A549 (cell line): Measurements from ENCODE around the gene SEMA3A. TPM values are rescaled to one million over a fixed set of nuclear protein-coding genes. Genes with fewer than 3 reads are reported as not detected.
A peak's percentile ranks its signal among the peaks of the same experiment; 100 is the strongest.

Source experiments
- ATAC-seq, 2 experiments: fragments of 200-7000 bp in 1 of 2; fragments of >200 bp in 1 of 2; cut with Nextera tagmentation in 1 of 2; cut with Tn5 transposase in 1 of 2; 3 replicates each; pipeline versions ENCODE4 v1.8.0 to v1.9.1; 2018 to 2020; ENCODE audit warnings: mild to moderate bottlenecking in 1 of 2, moderate library complexity in 1 of 2
- CTCF ChIA-PET: fragments of 300-600 bp; sonication (Branson Sonifier 250); formaldehyde crosslinking; extraction: SDS; loops from one replicate; lab custom pipeline; 2021; ENCODE audit warnings: antibody characterized with exemption, inconsistent platforms; lab: Yijun Ruan, JAX
- POLR2A ChIA-PET: fragments of 350-600 bp; formaldehyde crosslinking; extraction: SDS; loops from one replicate; lab custom pipeline; 2021; ENCODE audit warnings: antibody characterized with exemption, inconsistent platforms; lab: Yijun Ruan, JAX
- DNase-seq, 2 experiments: peaks; one replicate each; pipeline versions ENCODE4 v3.0.0 to v3.0.0-alpha.2; 2011 to 2016; ENCODE audit warnings: low read depth in 1 of 2, low spot score in 1 of 2
- FAIRE-seq: peaks from 2 replicates; lab custom pipeline; 2011; peaks lifted over from hg19 to GRCh38; lab: Jason Lieb, UNC
- H3K27ac ChIP-seq, 2 experiments: fragments of >200 bp; sonication (Bioruptor Twin); formaldehyde crosslinking; 3 replicates each; pipeline ENCODE4 v1.5.1; 2016 to 2017
- H3K4me1 ChIP-seq: fragments of >200 bp; sonication (Bioruptor Twin); formaldehyde crosslinking; 3 replicates; pipeline ENCODE4 v1.6.1; 2016
- H3K4me2 ChIP-seq: fragments of >200 bp; sonication (Bioruptor Twin); formaldehyde crosslinking; 3 replicates; pipeline ENCODE4 v1.6.1; 2016
- H3K4me3 ChIP-seq: fragments of >200 bp; sonication (Bioruptor Twin); formaldehyde crosslinking; 3 replicates; pipeline ENCODE4 v1.5.1; 2016
- H3K9me3 ChIP-seq: fragments of >200 bp; sonication (Bioruptor Twin); formaldehyde crosslinking; 3 replicates; pipeline ENCODE4 v1.6.1; 2016
- BCL3 ChIP-seq: fragments of >200 bp; sonication (Bioruptor Twin); formaldehyde crosslinking; IDR thresholded peaks from 3 replicates; pipeline ENCODE4 v1.6.1; 2016
- CEBPB ChIP-seq, 2 experiments: fragments of >200 bp in 1 of 2; sonication (Bioruptor Twin) in 1 of 2; formaldehyde crosslinking in 1 of 2; IDR thresholded peaks; 2 replicates each; pipeline ENCODE4 v1.6.1; 2012 to 2016
- CHD2 ChIP-seq: fragments of 150-350 bp; IDR thresholded peaks from 2 replicates; pipeline ENCODE4 v1.6.1; 2014; ENCODE audit warnings: low read length; ENCODE audit not compliant: partially characterized antibody
- CTCF ChIP-seq: fragments of >200 bp; sonication (Bioruptor Twin); formaldehyde crosslinking; IDR thresholded peaks from 3 replicates; pipeline ENCODE4 v1.5.1; 2016
- ELK1 ChIP-seq: fragments of 150-350 bp; IDR thresholded peaks from 2 replicates; pipeline ENCODE4 v1.6.1; 2014; ENCODE audit warnings: low read depth, mild to moderate bottlenecking, low read length
- EP300 ChIP-seq, 2 experiments: fragments of >200 bp; sonication (Bioruptor Twin); formaldehyde crosslinking; IDR thresholded peaks; 2 replicates in 1 of 2; 3 replicates in 1 of 2; pipeline ENCODE4 v1.6.1; 2016 to 2017
- FOSL2 ChIP-seq, 2 experiments: fragments of 450-650 bp in 1 of 2; fragments of >200 bp in 1 of 2; sonication (Bioruptor Twin) in 1 of 2; formaldehyde crosslinking; IDR thresholded peaks; 2 replicates each; pipeline versions ENCODE4 v1.5.0 to v1.6.1; 2016 to 2020; ENCODE audit warnings: mild to moderate bottlenecking in 1 of 2, moderate library complexity in 1 of 2
- GATA3 ChIP-seq: IDR thresholded peaks from 2 replicates; pipeline ENCODE4 v1.6.1; 2012; ENCODE audit warnings: borderline replicate concordance
- HES2 ChIP-seq: fragments of >200 bp; sonication (Bioruptor Twin); formaldehyde crosslinking; IDR thresholded peaks from 2 replicates; pipeline ENCODE4 v1.6.1; 2016
- HEYL ChIP-seq: fragments of 250-450 bp; sonication (Bioruptor Pico); IDR thresholded peaks from 2 replicates; pipeline ENCODE4 v1.8.0; 2021; ENCODE audit warnings: mild to moderate bottlenecking, moderate library complexity
- HOXB5 ChIP-seq: fragments of 250-450 bp; sonication (Bioruptor Pico); IDR thresholded peaks from 2 replicates; pipeline ENCODE4 v1.5.0; 2020; ENCODE audit warnings: mild to moderate bottlenecking, moderate library complexity
- JUNB ChIP-seq: fragments of >200 bp; sonication (Bioruptor Twin); formaldehyde crosslinking; IDR thresholded peaks from 2 replicates; pipeline ENCODE4 v1.6.1; 2016
- KDM1A ChIP-seq: fragments of 200-600 bp; sonication (generic); IDR thresholded peaks from 2 replicates; pipeline ENCODE4 v1.6.1; 2016; ENCODE audit warnings: low read depth, mild to moderate bottlenecking
- KDM5A ChIP-seq: fragments of 200-600 bp; sonication (generic); IDR thresholded peaks from 2 replicates; pipeline ENCODE4 v1.6.1; 2016; ENCODE audit warnings: antibody characterized with exemption, mild to moderate bottlenecking
- NFE2L2 ChIP-seq: fragments of 150-350 bp; conservative IDR thresholded peaks from 2 replicates; pipeline ENCODE4 v1.6.1; 2014; ENCODE audit warnings: low read length
- PBX3 ChIP-seq: IDR thresholded peaks from 2 replicates; pipeline ENCODE4 v1.6.1; 2012
- RARB ChIP-seq: fragments of 250-450 bp; sonication (Bioruptor Pico); IDR thresholded peaks from 2 replicates; pipeline ENCODE4 v1.8.0; 2021; ENCODE audit warnings: mild to moderate bottlenecking, moderate library complexity
- RNF2 ChIP-seq: fragments of 200-600 bp; sonication (generic); IDR thresholded peaks from 2 replicates; pipeline ENCODE4 v1.6.1; 2016; ENCODE audit warnings: low read depth, mild to moderate bottlenecking, antibody characterized with exemption, moderate library complexity, borderline replicate concordance
- ZNF302 ChIP-seq: fragments of 250-450 bp; sonication (Bioruptor Pico); IDR thresholded peaks from 2 replicates; pipeline ENCODE4 v1.9.0; 2021; ENCODE audit warnings: inconsistent platforms, mild to moderate bottlenecking, moderate library complexity
- ZSCAN20 ChIP-seq: fragments of 250-450 bp; sonication (Bioruptor Pico); IDR thresholded peaks from 2 replicates; pipeline ENCODE4 v1.8.0; 2022; ENCODE audit warnings: mild to moderate bottlenecking, moderate library complexity
- WGBS: methylation state at CpG from one replicate; pipeline ENCODE4 v1.1.6; 2017; ENCODE audit errors: missing lambda C conversion rate; 5-methylcytosine and 5-hydroxymethylcytosine counted together
- polyA plus RNA-seq, 4 experiments: library from polyadenylated mRNA; depleted of rRNA in 3 of 4; stranded (reverse); fragments of >200 nt; fragmentation: RNase III in 1 of 4; extraction: RNeasy Plus Mini Kit Qiagen cat#74134 plus additional on column Dnase treatment in 1 of 4; gene quantifications; 2 replicates in 3 of 4; 3 replicates in 1 of 4; pipeline ENCODE4 v1.2.3, GENCODE V29; 2011 to 2017

The SEMA3A gene
- polyA plus RNA-seq, 2 of the 4 experiments (the other 2 are of a cell fraction) = 3.6 to 19.1 TPM

- no peak for FAIRE-seq
- Histone ChIP-seq H3K4me1 (peaks cover 23% of the 10 kb centered on the region), H3K9me3 (no peaks in the 10 kb centered on the region), H3K4me2 (peak overlapping the region; percentile 30; the same call in 2 of the 3 replicates), H3K27ac (peak overlapping the region; percentile 1 to 56; a peak in 3 of 6 replicates), H3K4me3 (no peak overlapping the region)
- CTCF ChIA-PET = interaction anchor here (0.5 to 1.2 kb wide), 2 partner anchors 138 to 1604 kb away, joined by 3 read pairs; no protein-coding TSS in a partner anchor
- 0 out of 2 replicates have a peak, but pooled peaks have one; percentile 11 for TF ChIP-seq JUNB
- no peak for TF ChIP-seq CHD2
- no peak for TF ChIP-seq EP300 (IDR thresholded peaks at IDR 0.05)
- TF ChIP-seq BCL3 = no peak
- peak in 1 of 2 experiments; percentile 36; a peak in 1 of 4 replicates for TF ChIP-seq CEBPB (IDR thresholded peaks at IDR 0.05)
- no peak for TF ChIP-seq PBX3
- 33% methylated on average over 3 of the region's 3 CpGs for WGBS
- no peak for ATAC-seq
- POLR2A ChIA-PET = no interaction called here
- DNase-seq = peak in 1 of 2 experiments; percentile 16
These were observed 121.3 kb downstream of the SEMA3A start for GRCh38 chr7:84073186-84073875.

- CTCF ChIA-PET = no interaction called here
- DNase-seq (no peak), ATAC-seq (no peak), FAIRE-seq (no peak)
- TF ChIP-seq BCL3 (no peak), GATA3 (no peak), ZSCAN20 (CRISPR knock-in tag) (no peak), CTCF (no peak), FOSL2 (IDR thresholded peaks at IDR 0.05) (no peak), FOSL2 (CRISPR knock-in tag; IDR thresholded peaks at IDR 0.05) (no peak), KDM5A (no peak), RNF2 (no peak), ELK1 (no peak), JUNB (no peak), ZNF302 (no peak), KDM1A (no peak), HEYL (CRISPR knock-in tag) (no peak), NFE2L2 (no peak), HES2 (no peak), HOXB5 (CRISPR knock-in tag) (no peak), RARB (CRISPR knock-in tag) (no peak)
- no peak overlapping the region for H3K4me3 ChIP-seq
- WGBS = 44% methylated on average over 2 of the region's 2 CpGs
- H3K4me1 ChIP-seq = peaks cover 23% of the 10 kb centered on the region
- POLR2A ChIA-PET = no interaction called here
- H3K4me2 ChIP-seq = no peak overlapping the region
- H3K9me3 ChIP-seq = no peaks in the 10 kb centered on the region
- H3K27ac ChIP-seq = no peak overlapping the region
These were observed 123.8 kb downstream of the SEMA3A start for GRCh38 chr7:84070770-84071169.
